SK-N-SH (cell line): ENCODE results near the gene IL17RA. TPM values are rescaled to one million over a fixed set of nuclear protein-coding genes. Genes with fewer than 3 reads are reported as not detected.

Source experiments
- CTCF ChIA-PET: fragments of 300-600, 350-600 bp; formaldehyde crosslinking; extraction: SDS; loops from one replicate; lab custom pipeline; 2021; lab: Yijun Ruan, JAX
- POLR2A ChIA-PET: fragments of 350-600 bp; sonication (Branson Sonifier 250); formaldehyde crosslinking; extraction: SDS; loops from one replicate; lab custom pipeline; 2020; ENCODE audit warnings: antibody characterized with exemption, inconsistent platforms; lab: Yijun Ruan, JAX
- DNase-seq: peaks from one replicate; pipeline ENCODE4 v3.0.0; 2012
- H2AFZ ChIP-seq: fragments of 200-600 bp; sonication (generic); 2 replicates; pipeline ENCODE4 v1.8.1; 2016; ENCODE audit warnings: antibody characterized with exemption, mild to moderate bottlenecking, low read depth
- H3F3A ChIP-seq: fragments of 200-600 bp; sonication (generic); replicated peaks from 2 replicates; pipeline ENCODE3; 2016; ENCODE audit warnings: antibody characterized with exemption, mild to moderate bottlenecking; ENCODE audit not compliant: insufficient read depth
- H3K27ac ChIP-seq, 2 experiments: fragments of 200-500 bp in 1 of 2; fragments of 200-600 bp in 1 of 2; sonication (Bioruptor generic) in 1 of 2; sonication (generic), shearing (Covaris generic) in 1 of 2; 2 replicates each; pipeline versions ENCODE4 v1.5.1 to v1.6.1; 2014 to 2016; ENCODE audit warnings: low read depth in 2 of 2, inconsistent platforms in 1 of 2, low read length in 1 of 2, mild to moderate bottlenecking in 1 of 2, mixed read lengths in 1 of 2
- H3K27me3 ChIP-seq: fragments of 200-600 bp; sonication (generic), shearing (Covaris generic); 2 replicates; pipeline ENCODE4 v1.6.1; 2016; ENCODE audit warnings: mixed run types; ENCODE audit not compliant: insufficient read depth
- H3K36me3 ChIP-seq, 2 experiments: fragments of 200-500 bp in 1 of 2; fragments of 200-600 bp in 1 of 2; sonication (Bioruptor generic) in 1 of 2; sonication (generic) in 1 of 2; replicated peaks in 1 of 2; 2 replicates each; pipeline versions ENCODE3 to v1.5.1; 2014 to 2016; ENCODE audit warnings: low read length in 1 of 2, mild to moderate bottlenecking in 1 of 2; ENCODE audit not compliant: insufficient read depth in 2 of 2, control insufficient read depth in 1 of 2
- H3K4me1 ChIP-seq, 2 experiments: fragments of 200-500 bp in 1 of 2; fragments of 200-600 bp in 1 of 2; sonication (Bioruptor generic) in 1 of 2; sonication (generic), shearing (Covaris generic) in 1 of 2; 2 replicates each; pipeline versions ENCODE4 v1.5.1 to v1.6.1; 2014 to 2016; ENCODE audit warnings: low read depth in 1 of 2, low read length in 1 of 2, mixed run types in 1 of 2; ENCODE audit not compliant: insufficient read depth in 2 of 2, control insufficient read depth in 1 of 2
- H3K4me2 ChIP-seq: fragments of 200-600 bp; sonication (generic), shearing (Covaris generic); 2 replicates; pipeline ENCODE4 v1.6.1; 2017; ENCODE audit warnings: mixed run types
- H3K4me3 ChIP-seq, 2 experiments: fragments of 200-500 bp in 1 of 2; fragments of 200-600 bp in 1 of 2; sonication (Bioruptor generic) in 1 of 2; sonication (generic), shearing (Covaris generic) in 1 of 2; 2 replicates each; pipeline versions ENCODE4 v1.5.1 to v1.8.1; 2014 to 2016; ENCODE audit warnings: low read depth in 2 of 2, inconsistent platforms in 1 of 2, low read length in 1 of 2, mild to moderate bottlenecking in 1 of 2, mixed read lengths in 1 of 2, moderate library complexity in 1 of 2
- H3K79me2 ChIP-seq: fragments of 200-600 bp; sonication (generic); 2 replicates; pipeline ENCODE4 v1.8.1; 2017; ENCODE audit warnings: mild to moderate bottlenecking; ENCODE audit not compliant: insufficient read depth
- H3K9ac ChIP-seq: fragments of 200-600 bp; sonication (generic); 2 replicates; pipeline ENCODE4 v1.6.1; 2017; ENCODE audit warnings: mixed run types
- H3K9me2 ChIP-seq: fragments of 200-600 bp; sonication (generic); 2 replicates; pipeline ENCODE4 v1.6.1; 2017; ENCODE audit warnings: mixed run types
- H3K9me3 ChIP-seq: fragments of 200-600 bp; sonication (generic); 2 replicates; pipeline ENCODE4 v1.6.1; 2017; ENCODE audit warnings: mixed run types, mild to moderate bottlenecking, moderate library complexity
- H4K20me1 ChIP-seq: fragments of 200-600 bp; sonication (generic); 2 replicates; pipeline ENCODE4 v1.6.1; 2017; ENCODE audit warnings: mild to moderate bottlenecking, mixed run types; ENCODE audit not compliant: insufficient read depth
- FOXJ3 ChIP-seq: sonication (generic); formaldehyde crosslinking; IDR thresholded peaks from 2 replicates; pipeline ENCODE4 v1.5.1; 2020; ENCODE audit warnings: mild to moderate bottlenecking, missing genetic modification reagents
- GATA2 ChIP-seq: sonication (generic); formaldehyde crosslinking; IDR thresholded peaks from 2 replicates; pipeline ENCODE4 v1.5.0; 2020; ENCODE audit warnings: mild to moderate bottlenecking, missing genetic modification reagents
- JUND ChIP-seq: IDR thresholded peaks from 2 replicates; pipeline ENCODE4 v1.4.0; 2012
- NRF1 ChIP-seq: IDR thresholded peaks from 2 replicates; pipeline ENCODE4 v1.6.1; 2012; ENCODE audit warnings: low read depth, mild to moderate bottlenecking, low read length
- REST ChIP-seq: IDR thresholded peaks from 2 replicates; pipeline ENCODE4 v1.6.1; 2012; ENCODE audit warnings: mild to moderate bottlenecking, low read depth, low read length, moderate library complexity
- SIN3A ChIP-seq: IDR thresholded peaks from 2 replicates; pipeline ENCODE4 v1.6.1; 2012; ENCODE audit warnings: low read depth, mild to moderate bottlenecking, low read length, moderate library complexity, borderline replicate concordance
- SMC3 ChIP-seq: IDR thresholded peaks from 2 replicates; pipeline ENCODE4 v1.6.1; 2012; ENCODE audit warnings: low read depth, low read length, improper control_type of control experiment
- TAF1 ChIP-seq: IDR thresholded peaks from 2 replicates; pipeline ENCODE4 v1.6.1; 2012; ENCODE audit warnings: low read depth, mild to moderate bottlenecking, low read length, moderate library complexity, borderline replicate concordance
- USF1 ChIP-seq: IDR thresholded peaks from 2 replicates; pipeline ENCODE4 v1.4.0; 2012; ENCODE audit warnings: low read depth, borderline replicate concordance
- YY1 ChIP-seq: IDR thresholded peaks from 2 replicates; pipeline ENCODE4 v1.4.0; 2012; ENCODE audit warnings: low read depth, mild to moderate bottlenecking
- WGBS: methylation state at CpG from one replicate; pipeline ENCODE4 v1.1.6; 2017; ENCODE audit warnings: low lambda C conversion rate; 5-methylcytosine and 5-hydroxymethylcytosine counted together
- polyA plus RNA-seq, 3 experiments: library from polyadenylated mRNA; depleted of rRNA; stranded (reverse); fragments of >200 nt; gene quantifications; 2 replicates each; pipeline ENCODE4 v1.2.3, GENCODE V29; 2012

IL17RA gene
- polyA plus RNA-seq, 1 of the 3 experiments (the other 2 are of a cell fraction) = 4.5 TPM

GRCh38 chr22:17149076-17149815 lies 64.4 kb downstream of the IL17RA start (continued):
- TF ChIP-seq NRF1 (no peak), YY1 (no peak), TAF1 (no peak), SIN3A (no peak), SMC3 (no peak), JUND (no peak), FOXJ3 (CRISPR knock-in tag) (no peak), GATA2 (CRISPR knock-in tag) (no peak), USF1 (no peak)

DNA sequence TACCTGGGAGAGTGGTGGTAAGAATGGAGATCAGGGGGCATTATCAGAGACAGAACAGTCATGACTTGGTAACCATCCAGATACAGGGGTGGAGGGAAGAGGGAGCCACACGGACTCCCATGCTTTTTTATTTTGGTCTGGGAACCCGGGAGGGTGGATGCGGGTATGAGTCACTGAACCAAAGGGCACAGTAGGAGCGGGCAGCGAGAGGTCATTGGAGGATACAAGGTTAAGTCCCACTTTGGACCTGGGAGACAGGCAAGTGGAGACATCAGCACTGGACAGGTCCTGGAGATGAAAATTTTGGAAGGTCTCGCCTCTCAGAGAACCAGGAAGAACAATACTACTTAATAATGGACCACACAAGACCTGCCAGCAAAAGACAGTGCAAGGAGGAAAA lies 67.5 kb downstream of the IL17RA start:
- DNase-seq = no peak

More for the DNA sequence above, 67.5 kb downstream of the IL17RA start:
- ChIA-PET CTCF (interaction anchor here (1.1 kb wide), 1 partner anchor 19 kb away, joined by 3 read pairs; no protein-coding TSS in a partner anchor), POLR2A (no interaction called here)
- Histone ChIP-seq H3F3A (no peaks in the 10 kb centered on the region), H3K79me2 (peaks cover 79% of the 10 kb centered on the region), H3K4me1 (peaks cover 0 to 2% of the 10 kb centered on the region in 2 experiments; a peak in 1 of 4 replicates), H3K9me3 (no peaks in the 10 kb centered on the region), H3K36me3 (peaks cover 0 to 12% of the 10 kb centered on the region in 2 experiments), H3K4me3 (no peak overlapping the region)
- TF ChIP-seq REST = peak; percentile 49; the same call in 1 of the 2 replicates
- TF ChIP-seq SMC3 = no peak
- no peak for TF ChIP-seq TAF1
- no peak for TF ChIP-seq FOXJ3 (CRISPR knock-in tag)
- TF ChIP-seq, all 33 proteins: peak for 1
- H2AFZ ChIP-seq = no peak overlapping the region
- no peak overlapping the region for H3K9ac ChIP-seq
- H3K9me2 ChIP-seq = no peaks in the 10 kb centered on the region
- WGBS = 91% methylated on average over 6 of the region's 6 CpGs
- no peaks in the 10 kb centered on the region for H3K27me3 ChIP-seq
- H3K4me2 ChIP-seq = no peak overlapping the region
- H4K20me1 ChIP-seq = peaks cover 44% of the 10 kb centered on the region
- no peak overlapping the region for H3K27ac ChIP-seq
